Caki2 (cell line): ENCODE results near the gene LAIR2. TPM values are rescaled to one million over a fixed set of nuclear protein-coding genes. Genes with fewer than 3 reads are reported as not detected.
"Not testable (repeated sequence)": the region's sequence is repeated elsewhere in the genome, so short reads cannot be mapped to it uniquely, and the experiment has no call there.

ENCODE experiments used
- DNase-seq: peaks from one replicate; pipeline ENCODE4 v3.0.0-alpha.2; 2015; ENCODE audit warnings: low read depth
- in situ Hi-C: cut with HindIII; loops from 2 replicates; pipeline ENCODE4 v1.10.0; 2016; ENCODE audit warnings: low sequenced_read_pairs, low pct_unique_long_range_greater_than_20kb, mixed read lengths
- total RNA-seq: library from RNA; depleted of rRNA; stranded (reverse); fragments of >200 nt; shearing (Covaris generic); gene quantifications from 2 replicates; pipeline ENCODE4 v1.2.3, GENCODE V29; 2014; ENCODE audit warnings: low replicate concordance

The LAIR2 gene
- total RNA-seq, 1 experiment from 2014 or later = not detected

DNA sequence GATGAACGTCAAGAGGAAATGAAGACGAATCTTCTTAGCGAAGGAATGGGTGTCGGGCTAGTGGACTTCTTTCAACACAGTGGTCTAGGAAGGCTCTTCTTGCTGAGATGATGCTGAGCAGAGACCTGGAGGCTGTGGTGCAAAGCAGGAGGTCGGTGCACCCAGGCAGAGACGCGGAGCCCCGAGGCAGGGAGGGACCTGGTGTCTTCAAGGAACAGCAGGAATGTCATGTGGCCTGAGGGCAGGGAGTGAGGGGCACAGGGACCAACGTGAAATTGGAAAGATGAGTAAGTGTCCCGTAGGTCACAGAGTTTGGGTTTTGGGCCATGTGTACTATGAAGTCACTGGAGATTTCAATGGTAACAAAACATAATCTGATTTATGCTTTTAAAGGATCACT lies 18.2 kb upstream of the LAIR2 start:
- in situ Hi-C loops = no loop called here
- no peak for DNase-seq

DNA sequence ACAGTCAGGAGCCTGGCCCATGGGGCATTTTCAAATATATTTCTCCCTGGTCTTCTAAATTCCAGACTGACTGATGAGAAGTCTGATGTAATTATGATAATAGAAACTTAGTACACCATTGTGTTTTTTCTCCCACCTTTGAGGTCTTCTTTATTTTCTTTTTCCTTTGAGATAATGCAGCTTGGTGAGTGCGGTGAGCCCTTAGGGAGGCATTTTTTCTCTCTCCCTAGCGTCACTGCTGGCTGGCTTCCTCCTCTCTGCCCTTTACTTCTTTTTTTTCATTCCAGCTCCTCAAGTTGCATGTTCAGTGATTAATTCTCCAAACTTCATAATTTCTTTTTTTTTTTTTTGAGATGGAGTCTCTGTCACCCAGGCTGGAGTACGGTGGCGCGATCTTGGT lies 16.8 kb upstream of the LAIR2 start:
- in situ Hi-C loops = no loop called here
- peak; percentile 21 for DNase-seq

DNA sequence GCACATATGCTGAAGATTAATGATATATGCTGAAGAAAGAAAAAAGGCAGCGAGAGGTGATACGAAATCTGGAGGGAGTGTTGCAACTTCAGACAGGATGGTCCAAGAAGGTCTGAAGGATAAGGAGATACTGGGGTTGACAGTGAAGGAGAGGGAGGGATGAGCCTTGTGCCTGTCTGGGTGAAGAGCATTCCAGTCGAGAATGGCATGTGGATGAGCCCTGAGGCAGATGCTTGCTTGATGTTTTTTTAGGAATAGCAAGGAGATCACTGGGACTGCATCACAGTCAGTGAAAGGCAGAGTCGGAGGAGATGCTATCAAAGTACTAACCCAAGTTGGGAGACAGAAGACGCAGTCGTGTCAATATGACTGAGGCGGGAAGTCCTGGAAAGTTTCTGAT lies 13.3 kb upstream of the LAIR2 start:
- in situ Hi-C loops = no loop called here
- no peak for DNase-seq

DNA sequence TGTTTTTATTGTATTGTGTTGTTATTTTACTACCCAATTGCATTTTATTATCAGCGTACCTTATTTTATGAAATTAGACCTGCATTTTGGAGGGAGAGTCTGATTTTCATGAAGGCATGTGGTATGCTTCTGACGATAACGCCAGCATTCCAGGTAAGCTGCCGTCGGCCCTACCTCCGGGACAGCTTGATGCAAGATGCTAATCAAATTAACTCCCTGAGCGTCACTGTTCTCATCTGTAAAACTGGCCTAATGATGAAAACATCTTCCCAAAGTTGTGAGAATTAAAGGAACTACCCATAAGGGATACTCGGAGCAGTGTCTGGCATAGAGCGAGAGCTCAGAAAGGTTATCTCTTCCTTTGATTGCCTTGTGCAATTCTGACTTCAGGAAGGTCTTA lies 12.9 kb upstream of the LAIR2 start:
- no peak for DNase-seq
- in situ Hi-C loops = no loop called here

DNA sequence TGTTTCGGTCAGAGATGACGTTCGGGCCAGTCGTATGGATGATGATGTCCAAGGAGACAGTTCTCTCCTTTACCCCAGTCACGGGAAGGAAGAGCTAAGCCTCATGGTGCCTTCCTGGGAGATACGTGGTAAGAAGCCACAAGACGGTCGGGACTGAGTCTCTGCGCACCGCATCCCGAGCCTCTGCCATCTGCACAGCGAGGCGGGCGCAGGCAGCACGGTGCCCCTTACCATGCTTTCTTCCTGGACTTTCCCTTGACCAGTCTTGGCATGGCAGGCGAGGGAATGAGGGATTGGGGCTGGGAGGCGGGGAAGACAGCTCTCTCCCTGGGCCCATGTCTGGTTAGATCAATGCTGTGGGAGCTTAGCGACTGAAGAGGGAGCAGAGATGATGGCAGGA lies 10.1 kb upstream of the LAIR2 start:
- in situ Hi-C loops = no loop called here
- no peak for DNase-seq

DNA sequence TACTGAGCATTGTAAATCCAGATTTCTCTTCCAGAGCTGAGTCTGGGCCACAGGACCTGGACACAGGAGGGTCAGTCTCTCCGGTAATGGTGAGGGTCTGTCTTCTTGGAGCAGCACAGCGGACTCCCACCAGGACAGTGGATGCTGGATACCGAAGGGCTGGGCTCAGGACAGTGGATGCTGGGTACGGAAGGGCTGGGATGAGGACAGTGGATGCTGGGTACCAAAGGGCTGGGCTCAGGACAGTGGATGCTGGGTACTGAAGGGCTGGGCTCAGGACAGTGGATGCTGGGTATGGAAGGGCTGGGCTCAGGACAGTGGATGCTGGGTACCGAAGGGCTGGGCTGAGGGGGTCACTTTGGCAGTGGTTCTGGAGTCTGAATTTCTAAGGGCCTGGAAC lies 9.6 kb upstream of the LAIR2 start:
- DNase-seq, in situ Hi-C loops: not testable (repeated sequence)

DNA sequence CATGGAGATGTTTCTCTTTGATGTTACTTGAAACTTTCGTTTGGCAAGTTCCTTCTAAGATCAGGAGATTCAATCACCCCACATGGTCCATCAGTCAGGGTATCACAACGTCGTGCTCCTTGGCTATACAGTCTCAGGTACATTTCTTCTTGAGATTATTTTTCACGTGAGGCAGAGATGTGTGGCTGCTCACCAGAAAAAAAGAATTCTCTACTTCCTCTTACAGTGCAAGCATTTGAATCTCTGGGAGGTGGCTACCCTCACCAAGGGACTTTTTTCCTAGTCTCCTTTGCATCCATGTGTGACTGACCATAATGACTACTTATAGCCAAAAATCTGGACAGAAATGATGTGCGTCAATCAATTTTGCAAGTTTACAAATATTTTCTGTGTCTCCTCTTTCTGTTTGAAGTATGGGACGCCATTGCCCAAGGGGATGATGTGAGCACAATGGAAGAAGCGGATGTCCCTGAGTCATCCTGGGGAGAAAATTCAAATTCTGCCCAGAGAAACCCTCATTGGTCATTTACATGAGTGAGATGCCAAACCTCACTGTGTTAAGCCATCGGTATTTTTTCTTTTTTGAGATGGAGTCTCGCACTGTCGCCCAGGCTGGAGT lies 8.6 kb upstream of the LAIR2 start:
- in situ Hi-C loops = no loop called here
- no peak for DNase-seq

DNA sequence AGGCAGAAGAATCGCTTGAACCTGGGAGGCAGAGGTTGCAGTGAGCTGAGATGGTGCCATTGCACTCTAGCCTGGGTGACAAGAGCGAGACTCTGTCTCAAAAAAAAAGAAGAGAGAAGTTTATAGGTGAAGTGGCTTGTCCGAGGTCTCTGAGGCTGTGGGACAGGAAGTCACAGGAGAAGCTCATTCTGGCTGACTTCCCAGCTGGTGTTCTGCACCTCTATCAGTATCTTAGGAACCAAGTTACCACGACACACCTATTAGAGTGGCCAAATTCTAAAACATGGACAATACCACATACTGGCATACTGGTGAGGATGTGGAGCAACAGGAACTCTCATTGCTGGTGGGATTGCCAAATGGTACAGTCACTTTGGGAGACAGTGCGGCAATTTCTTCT lies 7.3 kb upstream of the LAIR2 start:
- in situ Hi-C loops, DNase-seq: not testable (repeated sequence)

DNA sequence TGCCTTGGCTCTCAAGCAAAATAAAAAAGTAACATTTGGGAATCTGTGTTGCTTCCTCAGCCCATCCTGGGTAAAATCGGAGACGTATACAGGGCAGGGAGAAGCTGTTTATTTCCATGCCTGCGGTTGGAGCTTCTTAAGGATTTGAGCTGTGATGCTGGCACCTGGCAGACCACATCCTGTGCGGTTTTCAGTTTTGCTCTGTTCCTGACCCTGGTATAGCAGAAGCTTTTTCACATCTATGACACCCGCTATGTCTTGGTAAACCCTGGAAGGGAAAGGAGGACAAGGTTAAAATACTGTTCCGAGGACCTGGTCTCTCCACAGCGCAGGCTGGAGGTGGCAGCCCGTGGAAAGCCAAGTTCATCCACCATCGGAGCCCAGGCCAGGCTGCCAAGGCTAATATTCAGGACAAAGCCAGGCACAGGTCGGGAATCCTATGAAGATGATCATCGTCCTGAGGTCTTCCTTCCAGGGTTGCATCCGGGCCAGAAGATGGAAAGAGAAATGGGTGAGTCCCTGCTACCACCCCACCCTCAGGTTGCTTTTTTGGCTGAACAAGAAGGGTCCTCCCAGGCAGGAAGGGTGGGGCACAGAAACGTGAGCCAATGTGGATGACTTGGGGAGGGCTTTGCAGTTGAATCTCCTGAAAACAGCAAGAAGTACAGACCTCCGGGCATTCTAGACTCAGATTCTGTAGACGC lies 4.7 kb upstream of the LAIR2 start:
- DNase-seq, in situ Hi-C loops: not testable (repeated sequence)

DNA sequence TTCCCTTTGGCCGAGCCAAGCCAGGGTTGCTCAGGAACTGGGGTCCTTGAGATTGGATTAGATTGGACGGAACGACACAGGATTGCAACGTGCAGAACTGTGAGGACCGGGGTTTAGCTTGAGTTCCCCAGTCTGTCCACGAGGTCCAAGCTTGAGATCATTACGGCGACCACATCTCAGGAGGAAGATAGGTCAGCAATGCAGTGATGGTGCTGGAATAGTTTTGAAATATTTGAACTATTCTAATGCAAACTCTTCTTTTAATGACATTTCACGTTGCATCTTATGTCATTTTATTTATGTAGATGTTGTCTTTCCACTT lies 4.2 kb upstream of the LAIR2 start:
- DNase-seq, in situ Hi-C loops: not testable (repeated sequence)

DNA sequence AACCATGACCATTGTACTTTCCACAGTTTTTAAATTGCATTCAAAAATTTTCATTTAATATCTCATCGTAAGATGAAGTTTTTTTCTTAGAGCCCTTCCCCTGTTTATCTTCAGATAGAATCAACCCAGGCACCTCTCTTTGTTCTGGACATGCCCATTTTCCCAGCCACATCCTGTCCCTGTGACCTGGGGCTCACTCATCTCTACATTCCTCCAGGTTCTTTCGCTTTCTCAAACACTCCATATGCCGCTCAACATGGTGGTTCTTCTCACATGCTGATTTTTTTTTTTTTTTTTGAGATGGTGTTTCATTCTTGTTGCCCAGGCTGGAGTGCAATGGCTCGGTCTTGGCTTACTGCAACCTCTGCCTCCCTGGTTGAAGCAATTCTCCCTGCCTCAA lies 2.9 kb downstream of the LAIR2 start:
- in situ Hi-C loops = not testable (repeated sequence)

DNA sequence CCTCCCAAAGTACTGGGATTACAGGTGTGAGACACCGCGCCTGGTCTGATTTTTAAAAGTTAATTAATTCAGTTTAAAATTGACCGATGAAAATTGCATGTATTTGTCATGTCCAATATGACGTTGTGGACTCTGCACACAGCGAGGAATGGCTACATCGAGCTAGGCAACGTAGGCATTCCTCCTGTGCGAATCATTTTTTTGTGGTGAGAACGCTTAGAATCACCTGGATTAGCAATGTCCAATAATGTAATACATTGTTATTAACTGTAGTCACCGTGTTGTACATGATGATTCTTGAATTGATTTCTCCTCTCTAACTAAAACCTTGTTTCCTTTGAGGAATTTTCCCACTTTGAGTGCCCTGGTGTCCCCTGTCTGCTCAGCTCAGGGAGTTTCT lies 3.4 kb downstream of the LAIR2 start:
- in situ Hi-C loops = no loop called here
- no peak for DNase-seq

More for the DNA sequence above, 2.9 kb downstream of the LAIR2 start:
- not testable (repeated sequence) for DNase-seq

DNA sequence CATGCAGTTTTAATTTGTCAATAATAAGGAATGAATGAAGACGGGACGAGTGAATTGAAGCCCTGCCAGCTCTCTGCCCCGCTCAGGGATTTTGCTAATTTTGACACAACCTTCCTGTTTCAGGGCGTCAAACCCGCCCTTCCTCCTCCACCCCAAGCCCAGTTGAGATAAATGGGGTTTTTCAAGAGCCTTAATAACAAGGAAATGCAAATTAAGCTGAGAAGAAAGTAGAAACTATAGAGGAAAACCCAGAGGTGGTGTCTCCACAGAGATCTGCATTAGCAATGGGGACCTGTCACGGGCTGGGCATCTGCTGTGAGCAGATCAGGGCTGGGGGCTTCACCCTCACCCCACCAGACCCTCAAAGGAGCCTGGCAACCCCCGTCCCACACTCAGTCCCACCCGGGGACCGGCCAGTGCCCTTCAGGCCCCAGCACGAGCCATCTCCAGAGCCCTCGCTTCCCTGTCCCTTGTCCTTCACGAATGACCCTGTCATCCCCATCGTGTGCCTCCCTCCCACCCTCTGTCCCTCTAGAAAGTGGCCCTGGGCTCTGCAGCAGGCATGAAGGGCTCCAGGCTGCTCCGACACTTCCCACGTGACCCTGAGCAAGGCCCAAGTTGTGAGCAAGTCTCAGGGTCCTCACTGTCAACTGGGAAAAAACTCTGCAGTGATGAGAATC lies 4.5 kb downstream of the LAIR2 start:
- DNase-seq, in situ Hi-C loops: not testable (repeated sequence)

DNA sequence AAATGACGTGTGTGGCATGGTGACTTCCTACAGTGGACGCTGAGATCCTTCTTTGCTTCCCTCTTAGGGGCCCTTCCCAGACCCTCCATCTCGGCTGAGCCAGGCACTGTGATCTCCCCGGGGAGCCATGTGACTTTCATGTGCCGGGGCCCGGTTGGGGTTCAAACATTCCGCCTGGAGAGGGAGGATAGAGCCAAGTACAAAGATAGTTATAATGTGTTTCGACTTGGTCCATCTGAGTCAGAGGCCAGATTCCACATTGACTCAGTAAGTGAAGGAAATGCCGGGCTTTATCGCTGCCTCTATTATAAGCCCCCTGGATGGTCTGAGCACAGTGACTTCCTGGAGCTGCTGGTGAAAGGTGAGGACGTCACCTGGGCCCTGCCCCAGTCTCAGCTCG lies 5.2 kb downstream of the LAIR2 start:
- DNase-seq = no peak
- in situ Hi-C loops = no loop called here

DNA sequence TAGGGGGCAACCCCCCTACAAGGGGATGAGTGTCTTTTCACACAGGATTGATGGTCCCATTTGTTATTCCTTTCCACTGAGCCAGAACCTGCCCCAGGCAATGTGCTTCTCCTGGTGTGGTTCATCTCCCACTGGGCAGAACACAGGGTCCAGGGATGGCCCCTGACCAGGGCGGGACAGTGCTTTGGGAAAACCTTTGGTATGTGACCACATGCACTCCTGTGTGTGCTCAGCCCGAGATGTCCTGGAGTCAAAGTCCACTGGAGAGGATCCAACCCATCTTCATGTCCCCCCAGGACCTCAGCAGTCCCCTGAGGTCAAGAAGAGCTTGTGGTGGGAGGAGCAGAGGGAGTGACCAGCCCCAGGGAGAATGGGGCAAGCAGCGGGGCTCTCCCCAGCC lies 5.9 kb downstream of the LAIR2 start:
- in situ Hi-C loops, DNase-seq: not testable (repeated sequence)

DNA sequence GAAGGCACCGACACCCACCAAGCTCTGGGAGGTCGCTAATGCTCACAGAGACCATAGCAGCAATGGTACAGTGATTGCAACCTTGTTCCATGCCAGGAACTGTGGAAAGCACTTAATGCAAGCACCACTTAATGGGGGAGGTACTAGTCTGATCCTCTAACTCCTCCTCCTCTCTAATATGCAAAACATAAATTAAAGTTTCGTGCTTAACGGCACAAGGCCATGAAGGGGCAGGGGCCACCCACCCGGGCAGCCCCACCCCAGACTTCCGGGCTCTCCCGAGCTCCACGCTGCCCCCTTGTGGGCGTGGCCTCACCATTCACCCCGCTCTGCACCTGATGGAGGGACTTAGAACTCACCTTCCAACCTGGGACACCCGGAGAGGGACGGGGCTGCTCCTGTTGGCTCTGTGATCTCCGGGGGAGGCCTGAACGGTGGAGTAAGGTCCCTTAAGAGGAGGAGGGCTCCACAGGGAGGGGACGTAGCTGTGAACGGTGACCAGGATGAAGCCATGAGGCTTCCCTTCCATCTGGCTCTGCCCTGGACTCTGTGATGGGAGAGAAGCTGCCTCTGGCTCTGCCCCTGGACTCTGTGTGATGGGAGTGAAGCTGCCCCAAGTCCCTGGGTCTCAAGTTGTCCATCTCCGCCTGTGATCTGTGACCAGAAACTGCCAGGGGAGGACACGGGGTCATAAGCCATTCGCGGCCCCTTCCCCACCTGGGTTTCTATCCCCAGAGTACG lies 6.7 kb downstream of the LAIR2 start:
- in situ Hi-C loops = not testable (repeated sequence)

DNA sequence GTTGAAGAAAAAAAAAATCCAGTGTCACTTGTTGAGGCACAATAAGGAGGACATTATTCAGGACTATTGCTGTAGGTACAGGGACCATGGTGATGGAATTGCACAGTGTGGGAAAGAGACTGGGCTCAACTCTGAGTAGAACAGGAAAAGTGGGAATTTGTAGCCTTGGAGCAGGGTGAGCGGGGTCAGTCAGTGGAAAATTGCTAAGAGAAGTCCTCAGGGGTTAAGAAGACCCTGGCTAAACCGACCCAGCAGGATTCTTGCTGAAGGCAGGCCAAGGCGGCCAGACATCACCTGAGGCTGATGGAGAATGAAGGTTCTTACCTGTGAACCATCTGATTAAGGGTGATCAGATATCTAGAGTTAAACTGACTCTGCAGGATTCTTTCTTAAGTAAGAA lies 12.5 kb downstream of the LAIR2 start:
- in situ Hi-C loops = no loop called here
- DNase-seq = no peak

More for the DNA sequence above, 6.7 kb downstream of the LAIR2 start:
- not testable (repeated sequence) for DNase-seq

DNA sequence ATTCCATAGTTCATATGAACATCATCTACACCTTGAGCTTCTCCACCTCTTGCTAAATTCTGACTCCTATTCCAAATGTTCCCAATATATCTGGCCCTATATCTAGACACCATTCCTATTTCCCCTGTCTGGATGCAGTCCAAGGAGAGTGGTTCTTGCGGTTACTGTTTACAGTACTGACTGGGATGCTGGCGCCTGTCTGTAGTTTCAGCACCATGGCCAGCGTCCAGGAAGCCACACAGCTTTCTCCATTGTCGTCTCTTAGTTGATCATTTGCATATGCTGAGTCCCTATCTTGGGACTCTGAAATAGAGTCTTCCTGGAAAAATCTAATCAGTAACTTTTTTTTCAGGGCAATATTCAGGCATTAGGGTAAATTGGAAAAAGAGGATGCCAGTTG lies 14.9 kb downstream of the LAIR2 start:
- peak; percentile 73 for DNase-seq

DNA sequence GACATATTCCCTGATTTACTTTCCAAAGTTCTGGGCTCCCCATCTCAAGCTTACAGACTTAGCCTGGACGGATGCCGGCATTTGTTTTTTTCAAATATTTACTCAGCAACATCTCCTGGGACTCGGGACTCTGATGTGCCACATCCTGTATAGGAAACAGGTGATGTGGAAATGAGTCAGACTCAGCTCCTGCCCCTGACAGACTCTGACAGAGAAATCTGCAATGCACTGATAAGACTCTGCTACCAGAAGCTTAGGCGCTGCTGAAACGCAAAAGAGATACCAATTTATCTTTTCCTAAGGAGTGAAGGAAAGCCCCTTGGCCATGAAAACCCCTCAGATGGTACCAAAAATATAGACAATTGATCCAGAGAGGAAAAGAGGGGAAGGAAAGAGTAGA lies 16.2 kb downstream of the LAIR2 start:
- in situ Hi-C loops = no loop called here
- no peak for DNase-seq

More for the DNA sequence above, 14.9 kb downstream of the LAIR2 start:
- in situ Hi-C loops = no loop called here
